Caco-2 (cell line): ENCODE measurements around the gene AMHR2. TPM values are rescaled to one million over a fixed set of nuclear protein-coding genes. Genes with fewer than 3 reads are reported as not detected.
A peak's percentile ranks its signal among the peaks of the same experiment; 100 is the strongest.

Experiments
- BruUV-seq: library from RNA; stranded (reverse); fragments of 400-500 nt; replicated peaks from 2 replicates; lab custom pipeline; 2021; lab: Mats Ljungman, UMichigan
- CTCF ChIA-PET: fragments of 300-600 bp; sonication (Branson Sonifier 250); formaldehyde crosslinking; loops from one replicate; lab custom pipeline; 2022; ENCODE audit warnings: antibody characterized with exemption; lab: Charles Lee
- POLR2A ChIA-PET: fragments of 300-600 bp; sonication (Branson Sonifier 250); formaldehyde crosslinking; loops from one replicate; lab custom pipeline; 2022; ENCODE audit warnings: antibody characterized with exemption; lab: Charles Lee
- DNase-seq, 2 experiments: peaks; one replicate each; pipeline versions ENCODE4 v3.0.0 to v3.0.0-alpha.2; 2020 to 2022
- H3K27me3 ChIP-seq: replicated peaks from 2 replicates; pipeline ENCODE4 v1.6.0; 2011; ENCODE audit warnings: low read length; ENCODE audit not compliant: control insufficient read depth, insufficient read depth
- H3K36me3 ChIP-seq: 2 replicates; pipeline ENCODE4 v1.5.1; 2011; ENCODE audit warnings: low read length; ENCODE audit not compliant: control insufficient read depth, insufficient read depth
- H3K4me1 ChIP-seq: fragments of 250-450 bp; sonication (Bioruptor Pico); 2 replicates; pipeline ENCODE4 v1.5.1; 2020; ENCODE audit warnings: mild to moderate bottlenecking
- H3K4me3 ChIP-seq: 2 replicates; pipeline ENCODE4 v1.5.1; 2011; ENCODE audit warnings: low read depth, mild to moderate bottlenecking, control low read depth, low read length
- H3K9me3 ChIP-seq: fragments of 250-450 bp; sonication (Bioruptor Pico); 2 replicates; pipeline ENCODE4 v1.5.1; 2020; ENCODE audit warnings: mild to moderate bottlenecking, moderate library complexity
- H3K27ac Mint-ChIP-seq: one replicate; pipeline ENCODE4 v1.8.0; 2022; ENCODE audit warnings: mixed read lengths; ENCODE audit not compliant: unreplicated experiment
- H3K27me3 Mint-ChIP-seq: one replicate; pipeline ENCODE4 v1.8.0; 2022; ENCODE audit warnings: mixed read lengths; ENCODE audit not compliant: insufficient read depth, unreplicated experiment
- H3K36me3 Mint-ChIP-seq: one replicate; pipeline ENCODE4 v1.8.0; 2022; ENCODE audit warnings: mild to moderate bottlenecking, mixed read lengths; ENCODE audit not compliant: insufficient read depth, unreplicated experiment
- H3K4me1 Mint-ChIP-seq: one replicate; pipeline ENCODE4 v1.8.0; 2022; ENCODE audit warnings: low read depth, mixed read lengths; ENCODE audit not compliant: unreplicated experiment
- H3K4me3 Mint-ChIP-seq: one replicate; pipeline ENCODE4 v1.8.0; 2022; ENCODE audit warnings: mild to moderate bottlenecking, moderate library complexity, mixed read lengths; ENCODE audit not compliant: unreplicated experiment
- H3K9me3 Mint-ChIP-seq: one replicate; pipeline ENCODE4 v1.8.0; 2022; ENCODE audit warnings: mixed read lengths; ENCODE audit not compliant: unreplicated experiment
- intact Hi-C: fragments of 100-400 bp; cut with micrococcal nuclease; formaldehyde crosslinking; loops from one replicate; pipeline ENCODE4 v1.10.0; 2022; ENCODE audit not compliant: unreplicated experiment
- total RNA-seq: library from RNA; stranded (reverse); gene quantifications from 2 replicates; pipeline ENCODE4 v1.2.3, GENCODE V29; 2022
- TF ChIP-seq, protein P1 (sequence below), 2 experiments: fragments of 200-600 bp in 1 of 2; IDR thresholded peaks; 1 replicate in 1 of 2; 2 replicates in 1 of 2; pipeline versions ENCODE4 v1.5.1 to v1.8.0; 2011 to 2022; ENCODE audit warnings: antibody characterized with exemption in 1 of 2, control low read depth in 1 of 2, inconsistent platforms in 1 of 2, low read depth in 1 of 2, low read length in 1 of 2, mild to moderate bottlenecking in 1 of 2, moderate library complexity in 1 of 2; ENCODE audit not compliant: insufficient read depth in 1 of 2, severe bottlenecking in 1 of 2, unreplicated experiment in 1 of 2

AMHR2 gene
- total RNA-seq, 1 experiment from 2014 or later, result 0.48 TPM

DNA sequence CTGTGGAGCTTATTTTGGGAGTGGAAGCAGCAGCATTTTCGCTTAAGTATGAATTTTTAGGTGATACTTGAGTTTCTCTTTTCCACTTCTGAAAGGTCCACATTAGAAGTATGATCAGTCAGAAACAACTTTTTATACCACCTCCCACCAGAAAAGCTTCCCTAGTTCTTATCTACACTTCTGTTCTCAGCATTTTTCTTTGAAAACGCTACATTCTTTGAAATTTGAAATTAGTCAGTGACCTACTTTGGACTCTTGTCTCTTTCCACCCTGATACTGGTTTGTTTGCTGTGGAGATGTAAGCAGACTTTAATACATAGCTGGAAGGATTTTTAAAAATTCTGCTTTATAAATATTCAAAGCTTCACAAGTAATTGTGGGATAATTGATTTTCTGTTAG, 50.4 kb downstream of the AMHR2 start:
- Mint-ChIP-seq H3K27ac (no peak overlapping the region), H3K27me3 (no peaks in the 10 kb centered on the region), H3K9me3 (no peaks in the 10 kb centered on the region), H3K36me3 (peaks cover 100% of the 10 kb centered on the region), H3K4me3 (no peak overlapping the region), H3K4me1 (peaks cover 14% of the 10 kb centered on the region)
- Histone ChIP-seq H3K36me3 (peaks cover 7% of the 10 kb centered on the region), H3K27me3 (no peaks in the 10 kb centered on the region), H3K4me3 (no peak overlapping the region), H3K9me3 (no peaks in the 10 kb centered on the region), H3K4me1 (no peaks in the 10 kb centered on the region)
- BruUV-seq, result no TSS peak
- no peak for DNase-seq
- POLR2A ChIA-PET, result no interaction called here
- intact Hi-C loops, result no loop called here
- CTCF ChIA-PET, result no interaction called here
- TF ChIP-seq, protein P1, sequence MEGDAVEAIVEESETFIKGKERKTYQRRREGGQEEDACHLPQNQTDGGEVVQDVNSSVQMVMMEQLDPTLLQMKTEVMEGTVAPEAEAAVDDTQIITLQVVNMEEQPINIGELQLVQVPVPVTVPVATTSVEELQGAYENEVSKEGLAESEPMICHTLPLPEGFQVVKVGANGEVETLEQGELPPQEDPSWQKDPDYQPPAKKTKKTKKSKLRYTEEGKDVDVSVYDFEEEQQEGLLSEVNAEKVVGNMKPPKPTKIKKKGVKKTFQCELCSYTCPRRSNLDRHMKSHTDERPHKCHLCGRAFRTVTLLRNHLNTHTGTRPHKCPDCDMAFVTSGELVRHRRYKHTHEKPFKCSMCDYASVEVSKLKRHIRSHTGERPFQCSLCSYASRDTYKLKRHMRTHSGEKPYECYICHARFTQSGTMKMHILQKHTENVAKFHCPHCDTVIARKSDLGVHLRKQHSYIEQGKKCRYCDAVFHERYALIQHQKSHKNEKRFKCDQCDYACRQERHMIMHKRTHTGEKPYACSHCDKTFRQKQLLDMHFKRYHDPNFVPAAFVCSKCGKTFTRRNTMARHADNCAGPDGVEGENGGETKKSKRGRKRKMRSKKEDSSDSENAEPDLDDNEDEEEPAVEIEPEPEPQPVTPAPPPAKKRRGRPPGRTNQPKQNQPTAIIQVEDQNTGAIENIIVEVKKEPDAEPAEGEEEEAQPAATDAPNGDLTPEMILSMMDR (IDR thresholded peaks at IDR 0.05; ENCODE audit: insufficient read depth in 1 of 2, low read depth in 1 of 2, low read length in 1 of 2, severe bottlenecking in 1 of 2, unreplicated experiment in 1 of 2), result no peak

DNA sequence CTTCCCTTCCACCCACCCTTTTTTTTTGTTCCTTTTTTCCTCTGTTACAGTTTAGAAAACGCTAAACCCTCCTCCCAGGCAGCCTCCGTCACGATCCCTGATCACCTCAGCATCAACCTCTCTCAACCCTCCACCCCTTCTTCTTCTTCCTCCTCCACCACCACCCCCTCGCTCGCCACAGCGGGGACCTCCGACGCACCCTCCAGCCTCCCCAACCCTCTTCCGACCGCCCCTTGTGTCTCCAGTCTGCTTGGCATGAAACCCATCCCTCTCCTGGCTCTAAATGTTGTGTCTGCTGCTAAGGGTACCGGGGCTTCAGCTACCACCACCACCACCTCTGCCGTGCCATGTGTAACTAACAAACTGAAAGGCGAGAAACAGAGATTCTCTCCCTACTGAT, 51.2 kb downstream of the AMHR2 start:
- Mint-ChIP-seq H3K4me1 (peaks cover 14% of the 10 kb centered on the region), H3K4me3 (no peak overlapping the region), H3K27ac (no peak overlapping the region), H3K9me3 (no peaks in the 10 kb centered on the region), H3K36me3 (peaks cover 100% of the 10 kb centered on the region), H3K27me3 (no peaks in the 10 kb centered on the region)
- TF ChIP-seq, protein P1 (IDR thresholded peaks at IDR 0.05; ENCODE audit: insufficient read depth in 1 of 2, low read depth in 1 of 2, low read length in 1 of 2, severe bottlenecking in 1 of 2, unreplicated experiment in 1 of 2), result no peak
- no peaks in the 10 kb centered on the region for H3K27me3 ChIP-seq
- peaks cover 7% of the 10 kb centered on the region for H3K36me3 ChIP-seq
- no peaks in the 10 kb centered on the region for H3K4me1 ChIP-seq
- DNase-seq, result no peak
- ChIA-PET POLR2A (interaction anchor here (0.6 kb wide), 1 partner anchor 44 kb away, joined by 4 read pairs; no protein-coding TSS in a partner anchor), CTCF (interaction anchor here (0.6 kb wide), 2 partner anchors 22 to 154 kb away, joined by 3 read pairs; partner anchors contain the start of gene AAAS)
- intact Hi-C loops, result no loop called here
- no TSS peak for BruUV-seq
- H3K9me3 ChIP-seq, result no peaks in the 10 kb centered on the region
- H3K4me3 ChIP-seq, result no peak overlapping the region

DNA sequence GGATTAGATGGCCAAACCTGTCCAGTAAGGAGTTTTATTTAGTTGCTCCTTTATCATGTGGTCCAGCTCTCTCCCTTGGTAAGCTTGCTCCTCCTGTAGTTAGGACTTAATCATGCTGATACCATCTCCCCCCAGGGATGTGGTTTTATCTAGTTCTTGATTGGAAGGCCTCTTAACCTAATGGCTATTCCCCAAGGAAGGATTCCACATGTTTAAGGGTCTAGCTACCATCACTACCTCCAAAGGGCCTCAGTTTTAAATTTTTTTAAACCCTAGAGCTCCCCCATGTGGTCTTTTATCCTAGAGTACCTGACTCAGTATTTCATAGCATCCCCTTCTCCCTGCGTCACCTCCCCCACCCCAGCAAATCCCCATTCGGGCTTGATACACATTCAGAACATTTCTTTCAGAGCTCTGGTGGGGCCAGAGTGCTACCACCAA, 53.1 kb downstream of the AMHR2 start:
- Histone ChIP-seq H3K4me3 (no peak overlapping the region), H3K36me3 (peaks cover 8% of the 10 kb centered on the region), H3K9me3 (no peaks in the 10 kb centered on the region), H3K27me3 (no peaks in the 10 kb centered on the region), H3K4me1 (no peaks in the 10 kb centered on the region)
- Mint-ChIP-seq H3K36me3 (peaks cover 99% of the 10 kb centered on the region), H3K27ac (no peak overlapping the region), H3K4me3 (no peak overlapping the region), H3K4me1 (peaks cover 12% of the 10 kb centered on the region), H3K27me3 (no peaks in the 10 kb centered on the region), H3K9me3 (no peaks in the 10 kb centered on the region)
- BruUV-seq, result no TSS peak
- ChIA-PET CTCF (interaction anchor here (0.8 to 1.2 kb wide), 6 partner anchors 24 to 334 kb away, joined by 3 to 6 read pairs (median 4); partner anchors contain the start of genes SP1 and TARBP2), POLR2A (interaction anchor here (0.6 to 1.2 kb wide), 3 partner anchors 15 to 127 kb away, joined by 5 to 6 read pairs (median 5); partner anchors contain the start of gene TARBP2)
- TF ChIP-seq, protein P1 (IDR thresholded peaks at IDR 0.05; ENCODE audit: insufficient read depth in 1 of 2, low read depth in 1 of 2, low read length in 1 of 2, severe bottlenecking in 1 of 2, unreplicated experiment in 1 of 2), result peak; percentile 22 to 40
- DNase-seq, result peak in 1 of 2 experiments; percentile 53
- intact Hi-C loops, result no loop called here
